Stimulated activated naive CD8-positive, alpha-beta T cell treated with anti-CD3 and anti-CD28 coated beads, Interleukin-15, Interleukin-2, amounts not matched to agents 100 ng/mL and 50 ng/mL, for 24 hours (primary cell): ENCODE measurements around the gene AIG1.
"Not testable (repeated sequence)": the region's sequence is repeated elsewhere in the genome, so short reads cannot be mapped to it uniquely, and the experiment has no call there.

Source experiments
- H3K27ac Mint-ChIP-seq: one replicate; pipeline ENCODE4 v1.8.0; 2021; ENCODE audit warnings: mild to moderate bottlenecking, mixed read lengths
- H3K27me3 Mint-ChIP-seq: one replicate; pipeline ENCODE4 v1.8.0; 2021; ENCODE audit warnings: mixed read lengths
- H3K36me3 Mint-ChIP-seq: one replicate; pipeline ENCODE4 v1.8.0; 2021; ENCODE audit warnings: low read depth, mixed read lengths
- H3K4me1 Mint-ChIP-seq: one replicate; pipeline ENCODE4 v1.8.0; 2021; ENCODE audit warnings: low read depth, mixed read lengths
- H3K4me3 Mint-ChIP-seq: one replicate; pipeline ENCODE4 v1.8.0; 2021; ENCODE audit warnings: mild to moderate bottlenecking, mixed read lengths
- H3K9me3 Mint-ChIP-seq: one replicate; pipeline ENCODE4 v1.8.0; 2021; ENCODE audit warnings: mixed read lengths

The AIG1 gene

GRCh38 chr6:143238306-143238705 lies 177.6 kb downstream of the AIG1 start:
- Mint-ChIP-seq H3K4me3 (no peak overlapping the region), H3K36me3 (no peaks in the 10 kb centered on the region), H3K27ac (no peak overlapping the region), H3K4me1 (no peaks in the 10 kb centered on the region), H3K9me3 (no peaks in the 10 kb centered on the region), H3K27me3 (no peaks in the 10 kb centered on the region)

- Mint-ChIP-seq H3K4me1 (no peaks in the 10 kb centered on the region), H3K4me3 (no peak overlapping the region), H3K27ac (no peak overlapping the region), H3K36me3 (peaks cover 2% of the 10 kb centered on the region), H3K9me3 (peaks cover 3% of the 10 kb centered on the region), H3K27me3 (no peaks in the 10 kb centered on the region)
These were observed 180.4 kb downstream of the AIG1 start for GRCh38 chr6:143241111-143241510.

GRCh38 chr6:143241911-143242310 lies 181.2 kb downstream of the AIG1 start:
- Mint-ChIP-seq H3K27ac (no peak overlapping the region), H3K27me3 (no peaks in the 10 kb centered on the region), H3K9me3 (peaks cover 4% of the 10 kb centered on the region), H3K36me3 (peaks cover 4% of the 10 kb centered on the region), H3K4me3 (no peak overlapping the region), H3K4me1 (no peaks in the 10 kb centered on the region)

GRCh38 chr6:143243786-143244185 lies 183.1 kb downstream of the AIG1 start:
- peaks cover 4% of the 10 kb centered on the region for H3K36me3 Mint-ChIP-seq
- no peaks in the 10 kb centered on the region for H3K27me3 Mint-ChIP-seq
- H3K4me3 Mint-ChIP-seq: no peak overlapping the region
- peaks cover 4% of the 10 kb centered on the region for H3K9me3 Mint-ChIP-seq
- H3K4me1 Mint-ChIP-seq: peaks cover 8% of the 10 kb centered on the region
- H3K27ac Mint-ChIP-seq: no peak overlapping the region

GRCh38 chr6:143245656-143246055 lies 185.0 kb downstream of the AIG1 start:
- Mint-ChIP-seq H3K4me1 (peaks cover 8% of the 10 kb centered on the region), H3K27me3 (no peaks in the 10 kb centered on the region), H3K36me3 (peaks cover 4% of the 10 kb centered on the region), H3K4me3 (no peak overlapping the region), H3K27ac (no peak overlapping the region), H3K9me3 (peaks cover 4% of the 10 kb centered on the region)

GRCh38 chr6:143246166-143246775 lies 185.6 kb downstream of the AIG1 start:
- not testable (repeated sequence) for H3K9me3 Mint-ChIP-seq, H3K27me3 Mint-ChIP-seq, H3K36me3 Mint-ChIP-seq, H3K27ac Mint-ChIP-seq, H3K4me1 Mint-ChIP-seq, H3K4me3 Mint-ChIP-seq

GRCh38 chr6:143247586-143247985 lies 186.9 kb downstream of the AIG1 start:
- Mint-ChIP-seq H3K4me1 (peaks cover 8% of the 10 kb centered on the region), H3K27ac (no peak overlapping the region), H3K36me3 (peaks cover 4% of the 10 kb centered on the region), H3K4me3 (no peak overlapping the region), H3K9me3 (peaks cover 4% of the 10 kb centered on the region), H3K27me3 (no peaks in the 10 kb centered on the region)

- Mint-ChIP-seq H3K27me3 (no peaks in the 10 kb centered on the region), H3K36me3 (peaks cover 4% of the 10 kb centered on the region), H3K9me3 (peaks cover 4% of the 10 kb centered on the region), H3K27ac (no peak overlapping the region), H3K4me1 (peaks cover 8% of the 10 kb centered on the region), H3K4me3 (no peak overlapping the region)
These were observed 187.7 kb downstream of the AIG1 start for GRCh38 chr6:143248359-143248758.

- Mint-ChIP-seq H3K4me3 (no peak overlapping the region), H3K36me3 (no peaks in the 10 kb centered on the region), H3K27me3 (no peaks in the 10 kb centered on the region), H3K9me3 (no peaks in the 10 kb centered on the region), H3K27ac (no peak overlapping the region), H3K4me1 (peaks cover 8% of the 10 kb centered on the region)
These were observed 190.6 kb downstream of the AIG1 start for GRCh38 chr6:143251288-143251687.

- H3K4me1 Mint-ChIP-seq: peaks cover 8% of the 10 kb centered on the region
- H3K27me3 Mint-ChIP-seq: no peaks in the 10 kb centered on the region
These were observed 192.3 kb downstream of the AIG1 start for GRCh38 chr6:143252961-143253360.

GRCh38 chr6:143253586-143253985 lies 192.9 kb downstream of the AIG1 start:
- H3K36me3 Mint-ChIP-seq: no peaks in the 10 kb centered on the region
- H3K27me3 Mint-ChIP-seq: no peaks in the 10 kb centered on the region
- H3K4me1 Mint-ChIP-seq: peaks cover 2% of the 10 kb centered on the region
- H3K27ac Mint-ChIP-seq: no peak overlapping the region
- H3K4me3 Mint-ChIP-seq: no peak overlapping the region
- H3K9me3 Mint-ChIP-seq: no peaks in the 10 kb centered on the region

More at GRCh38 chr6:143252961-143253360, 192.3 kb downstream of the AIG1 start:
- Mint-ChIP-seq H3K4me3 (no peak overlapping the region), H3K27ac (no peak overlapping the region), H3K9me3 (no peaks in the 10 kb centered on the region), H3K36me3 (no peaks in the 10 kb centered on the region)

GRCh38 chr6:143258945-143259344 lies 198.3 kb downstream of the AIG1 start:
- Mint-ChIP-seq H3K36me3 (no peaks in the 10 kb centered on the region), H3K9me3 (peaks cover 6% of the 10 kb centered on the region), H3K4me3 (no peak overlapping the region), H3K4me1 (no peaks in the 10 kb centered on the region), H3K27ac (no peak overlapping the region), H3K27me3 (no peaks in the 10 kb centered on the region)

- peaks cover 6% of the 10 kb centered on the region for H3K9me3 Mint-ChIP-seq
- H3K27ac Mint-ChIP-seq: no peak overlapping the region
- H3K4me1 Mint-ChIP-seq: no peaks in the 10 kb centered on the region
- H3K36me3 Mint-ChIP-seq: no peaks in the 10 kb centered on the region
- no peaks in the 10 kb centered on the region for H3K27me3 Mint-ChIP-seq
- no peak overlapping the region for H3K4me3 Mint-ChIP-seq
These were observed 200.2 kb downstream of the AIG1 start for GRCh38 chr6:143260857-143261256.

- H3K36me3 Mint-ChIP-seq: no peaks in the 10 kb centered on the region
- H3K27me3 Mint-ChIP-seq: no peaks in the 10 kb centered on the region
- no peak overlapping the region for H3K4me3 Mint-ChIP-seq
- H3K9me3 Mint-ChIP-seq: peaks cover 6% of the 10 kb centered on the region
- H3K4me1 Mint-ChIP-seq: no peaks in the 10 kb centered on the region
- H3K27ac Mint-ChIP-seq: no peak overlapping the region
These were observed 201.3 kb downstream of the AIG1 start for GRCh38 chr6:143261899-143262436.

- H3K27ac Mint-ChIP-seq: no peak overlapping the region
- no peaks in the 10 kb centered on the region for H3K27me3 Mint-ChIP-seq
- peaks cover 6% of the 10 kb centered on the region for H3K9me3 Mint-ChIP-seq
- no peaks in the 10 kb centered on the region for H3K4me1 Mint-ChIP-seq
- no peak overlapping the region for H3K4me3 Mint-ChIP-seq
- H3K36me3 Mint-ChIP-seq: no peaks in the 10 kb centered on the region
These were observed 202.2 kb downstream of the AIG1 start for GRCh38 chr6:143262859-143263258.

- Mint-ChIP-seq H3K4me3 (no peak overlapping the region), H3K9me3 (peaks cover under 1% of the 10 kb centered on the region), H3K36me3 (no peaks in the 10 kb centered on the region), H3K4me1 (no peaks in the 10 kb centered on the region), H3K27ac (no peak overlapping the region), H3K27me3 (no peaks in the 10 kb centered on the region)
These were observed 203.7 kb downstream of the AIG1 start for GRCh38 chr6:143264379-143264778.
